ENCODE results near the gene SLC22A9.
"Not testable (repeated sequence)": the region's sequence is repeated elsewhere in the genome, so short reads cannot be mapped to it uniquely, and the experiment has no call there.

The SLC22A9 gene

DNA sequence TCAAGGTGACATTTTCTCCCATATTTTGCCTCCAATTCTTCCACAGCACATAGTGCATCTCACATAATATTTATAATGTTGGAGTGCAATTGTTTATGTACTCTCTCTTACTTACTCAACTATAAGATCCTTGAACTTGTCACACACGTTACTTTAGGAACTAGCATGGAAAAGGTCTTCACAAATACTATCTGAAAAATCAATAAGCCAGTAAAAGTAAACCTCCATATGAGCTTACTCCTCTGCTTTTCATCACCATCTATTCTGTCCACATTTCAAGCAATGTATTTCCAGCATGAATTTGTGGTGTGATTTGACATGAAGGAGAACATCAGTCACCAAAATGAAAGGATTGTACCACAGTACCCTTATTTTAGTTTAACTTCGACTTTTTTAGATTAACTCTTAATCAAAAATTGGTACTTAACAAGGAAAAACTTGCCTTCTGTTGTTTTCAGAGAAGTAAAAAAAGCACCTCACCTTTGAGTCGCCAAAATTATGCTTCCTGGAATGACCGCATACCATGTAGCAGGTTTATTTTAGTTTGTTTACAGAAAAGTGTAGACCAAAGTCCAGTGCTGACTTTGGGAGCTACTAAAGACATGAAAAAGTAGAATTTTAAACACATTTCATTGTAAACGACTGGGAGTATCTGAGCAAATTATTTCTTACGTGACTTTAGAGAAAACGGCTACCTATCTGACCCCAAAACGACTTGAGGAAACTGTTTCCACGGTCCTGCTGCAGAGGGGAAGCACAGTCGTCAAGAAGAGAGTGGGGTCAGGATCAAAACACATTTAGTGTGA is at the start of gene SLC22A9:
Gene SLC22A9 (plus strand): TSS at position 621 of the 806 bp plus-strand sequence. CDS start 272 bp downstream, outside the sequence.
- DNase-seq (ENCODE audit: low read depth in 2 of 2), result no peak

- DNase-seq (ENCODE audit: low read depth in 2 of 2), result no peak
Measured at GRCh38 chr11:63321723-63322122, 47.9 kb upstream of the SLC22A9 start.

- not testable (repeated sequence) for DNase-seq (ENCODE audit: low read depth in 2 of 2)
Measured at GRCh38 chr11:63335089-63335488, 34.5 kb upstream of the SLC22A9 start.

DNA sequence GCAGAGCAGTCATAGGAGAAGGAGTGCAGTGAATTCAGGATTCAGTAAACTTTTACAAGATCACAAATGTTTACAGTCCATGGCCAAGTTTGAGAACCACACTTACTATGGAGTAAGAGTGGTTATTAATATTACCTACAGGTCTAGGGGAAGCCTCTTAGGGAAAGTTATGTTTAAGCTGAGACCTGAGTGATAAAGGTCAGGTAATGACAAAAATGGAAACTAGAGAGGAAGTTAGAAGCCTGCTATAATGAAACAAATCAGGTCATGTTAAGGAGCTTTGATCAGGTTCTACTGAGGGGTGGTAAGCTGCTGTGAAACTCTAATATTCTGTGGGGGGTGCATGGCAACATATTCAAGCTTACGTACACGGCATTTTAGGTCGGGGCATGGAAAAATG is 32.5 kb upstream of the SLC22A9 start:
- DNase-seq (ENCODE audit: low read depth in 2 of 2), result no peak

DNA sequence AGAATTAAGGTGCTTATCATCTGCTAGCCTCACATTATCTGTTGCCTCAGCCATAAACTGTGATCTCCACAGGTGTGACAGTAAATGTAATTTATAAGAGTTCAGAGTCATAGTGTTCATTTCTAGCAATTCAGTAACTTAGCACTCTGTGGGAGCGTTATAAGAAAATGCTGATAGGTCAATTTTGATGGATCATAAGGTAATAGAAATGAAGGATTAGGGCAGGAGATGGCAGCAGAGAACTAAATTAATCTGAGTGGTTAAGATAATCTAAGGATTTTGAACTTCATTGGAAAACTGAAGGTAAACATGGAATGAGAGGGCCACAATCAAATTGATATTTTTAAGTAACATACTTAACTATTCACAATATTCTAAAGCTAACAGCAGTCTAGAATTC is 26.5 kb upstream of the SLC22A9 start:
- no peak for DNase-seq (ENCODE audit: low read depth in 2 of 2)

- no peak for DNase-seq (ENCODE audit: low read depth in 2 of 2)
Measured at GRCh38 chr11:63352144-63352543, 17.4 kb upstream of the SLC22A9 start.

- DNase-seq (ENCODE audit: low read depth in 2 of 2), result no peak
Measured at GRCh38 chr11:63362196-63362793, 7.3 kb upstream of the SLC22A9 start.

- DNase-seq (ENCODE audit: low read depth in 2 of 2), result no peak
Measured at GRCh38 chr11:63369971-63370588, 495 bp downstream of the SLC22A9 start.

GRCh38 chr11:63371396-63371795 is 1.8 kb downstream of the SLC22A9 start:
- DNase-seq (ENCODE audit: low read depth in 2 of 2), result no peak

DNA sequence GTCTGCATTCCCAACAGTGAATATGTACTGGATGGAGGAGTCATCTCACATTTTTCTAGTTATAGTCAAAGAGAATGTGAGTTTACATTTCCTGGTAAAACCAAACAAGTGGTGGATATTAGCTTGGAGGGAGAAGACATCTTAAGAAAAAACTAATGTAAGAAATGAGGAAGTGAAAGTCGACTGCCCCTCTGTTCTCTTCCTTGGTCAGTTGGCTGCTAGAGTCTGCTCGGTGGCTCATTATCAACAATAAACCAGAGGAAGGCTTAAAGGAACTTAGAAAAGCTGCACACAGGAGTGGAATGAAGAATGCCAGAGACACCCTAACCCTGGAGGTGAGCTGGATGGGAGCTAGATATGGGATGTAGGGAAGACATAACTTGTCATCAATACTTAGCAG is 5.8 kb downstream of the SLC22A9 start:
- DNase-seq (ENCODE audit: low read depth in 2 of 2), result no peak

GRCh38 chr11:63380130-63380529 is 10.5 kb downstream of the SLC22A9 start:
- DNase-seq (ENCODE audit: low read depth in 2 of 2), result no peak

- no peak for DNase-seq (ENCODE audit: low read depth in 2 of 2)
Measured at GRCh38 chr11:63395697-63396096, 26.1 kb downstream of the SLC22A9 start.

DNA sequence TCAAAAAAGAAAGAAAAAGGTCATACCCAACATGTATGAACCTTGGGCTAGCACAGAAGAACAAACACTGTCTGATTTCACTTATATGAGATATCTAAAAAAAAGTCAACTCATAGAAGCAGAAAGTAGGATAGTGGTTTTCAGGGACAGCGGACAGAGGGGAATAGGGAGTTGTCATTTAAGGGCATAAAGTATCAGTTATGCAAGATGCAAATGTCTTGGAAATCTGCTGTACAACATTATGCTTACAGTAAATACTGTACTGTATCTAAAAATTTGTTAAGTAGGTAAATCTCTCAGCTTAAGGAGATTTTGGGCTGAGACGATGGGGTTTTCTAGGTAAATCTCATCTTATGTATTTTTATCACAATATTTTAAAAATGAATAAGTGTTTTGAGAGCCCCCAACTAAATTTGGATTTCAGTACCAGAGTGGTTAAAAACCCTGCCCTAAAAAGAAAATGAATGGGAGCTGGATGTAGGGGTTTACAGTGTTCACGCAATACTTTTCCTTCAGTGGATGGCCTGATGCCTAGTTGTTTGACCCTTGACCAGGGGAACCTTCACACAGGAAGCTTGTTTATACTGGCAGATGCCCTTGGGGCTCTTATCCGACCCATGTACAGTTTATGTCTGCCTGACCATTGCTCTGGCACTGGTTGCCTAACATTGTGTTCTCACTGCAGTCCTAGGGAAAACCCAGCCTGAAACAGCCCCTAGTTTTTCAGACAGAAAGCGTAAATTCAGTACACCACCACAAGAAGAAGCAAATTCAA is 34.8 kb downstream of the SLC22A9 start:
- DNase-seq (ENCODE audit: low read depth in 2 of 2), result no peak

GRCh38 chr11:63405114-63405513 is 35.5 kb downstream of the SLC22A9 start:
- DNase-seq (ENCODE audit: low read depth in 2 of 2), result no peak

DNA sequence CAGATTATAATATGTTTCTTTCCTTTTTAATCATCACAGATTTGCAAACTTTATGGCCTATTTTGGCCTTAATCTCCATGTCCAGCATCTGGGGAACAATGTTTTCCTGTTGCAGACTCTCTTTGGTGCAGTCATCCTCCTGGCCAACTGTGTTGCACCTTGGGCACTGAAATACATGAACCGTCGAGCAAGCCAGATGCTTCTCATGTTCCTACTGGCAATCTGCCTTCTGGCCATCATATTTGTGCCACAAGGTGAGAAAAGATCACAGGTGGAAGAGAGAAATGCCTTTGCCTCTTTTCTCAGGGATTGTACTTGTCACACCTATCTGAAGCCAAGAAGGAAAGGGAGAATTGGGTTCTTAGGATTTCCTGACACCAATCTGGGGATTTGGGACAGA is 36.9 kb downstream of the SLC22A9 start:
- no peak for DNase-seq (ENCODE audit: low read depth in 2 of 2)

- DNase-seq (ENCODE audit: low read depth in 2 of 2), result no peak
Measured at GRCh38 chr11:63417174-63417852, 47.7 kb downstream of the SLC22A9 start.

GRCh38 chr11:63427971-63428508 is 58.5 kb downstream of the SLC22A9 start:
- no peak for DNase-seq (ENCODE audit: low read depth in 2 of 2)

DNA sequence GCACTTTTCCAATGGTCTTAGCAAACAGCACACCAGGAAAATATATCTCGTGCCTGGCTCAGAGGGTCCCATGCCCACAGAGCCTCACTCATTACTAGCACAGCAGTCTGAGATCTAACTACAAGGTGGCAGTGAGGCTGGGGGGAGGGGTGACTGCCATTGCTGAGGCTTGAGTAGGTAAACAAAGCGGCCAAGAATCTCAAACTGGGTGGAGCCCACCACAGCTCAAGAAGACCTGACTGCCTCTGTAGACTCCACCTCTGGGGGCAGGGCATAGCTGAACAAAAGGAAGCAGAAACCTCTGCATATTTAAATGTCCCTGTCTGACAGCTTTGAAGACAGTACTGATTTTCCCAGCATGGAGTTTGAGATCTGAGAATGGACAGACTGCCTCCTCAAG is 61.1 kb downstream of the SLC22A9 start:
- DNase-seq (ENCODE audit: low read depth in 2 of 2), result not testable (repeated sequence)

GRCh38 chr11:63435351-63435750 is 65.8 kb downstream of the SLC22A9 start:
- DNase-seq (ENCODE audit: low read depth in 2 of 2), result not testable (repeated sequence)

DNA sequence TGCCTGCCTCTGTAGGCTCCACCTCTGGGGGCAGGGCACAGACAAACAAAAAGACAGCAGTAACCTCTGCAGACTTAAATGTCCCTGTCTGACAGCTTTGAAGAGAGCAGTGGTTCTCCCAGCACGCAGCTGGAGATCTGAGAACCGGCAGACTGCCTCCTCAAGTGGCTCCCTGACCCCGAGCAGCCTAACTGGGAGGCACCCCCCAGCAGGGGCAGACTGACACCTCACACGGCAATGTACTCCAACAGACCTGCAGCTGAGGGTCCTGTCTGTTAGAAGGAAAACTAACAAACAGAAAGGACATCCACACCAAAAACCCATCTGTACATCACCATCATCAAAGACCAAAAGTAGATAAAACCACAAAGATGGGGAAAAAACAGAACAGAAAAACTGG is 66.2 kb downstream of the SLC22A9 start:
- DNase-seq (ENCODE audit: low read depth in 2 of 2), result not testable (repeated sequence)

GRCh38 chr11:63443714-63444113 is 74.1 kb downstream of the SLC22A9 start:
- no peak for DNase-seq (ENCODE audit: low read depth in 2 of 2)

Measured in activated CD8-positive, alpha-beta memory T cell treated with anti-CD3 and anti-CD28 coated beads for 4 hours (primary cell).